ENCODE measurements around the gene CDC42EP5. TPM values are rescaled to one million over a fixed set of nuclear protein-coding genes. Genes with fewer than 3 reads are reported as not detected.
A peak's percentile ranks its signal among the peaks of the same experiment; 100 is the strongest.

The CDC42EP5 gene
- total and polyA plus RNA-seq, 5 donors from 2014 or later = not detected

DNA sequence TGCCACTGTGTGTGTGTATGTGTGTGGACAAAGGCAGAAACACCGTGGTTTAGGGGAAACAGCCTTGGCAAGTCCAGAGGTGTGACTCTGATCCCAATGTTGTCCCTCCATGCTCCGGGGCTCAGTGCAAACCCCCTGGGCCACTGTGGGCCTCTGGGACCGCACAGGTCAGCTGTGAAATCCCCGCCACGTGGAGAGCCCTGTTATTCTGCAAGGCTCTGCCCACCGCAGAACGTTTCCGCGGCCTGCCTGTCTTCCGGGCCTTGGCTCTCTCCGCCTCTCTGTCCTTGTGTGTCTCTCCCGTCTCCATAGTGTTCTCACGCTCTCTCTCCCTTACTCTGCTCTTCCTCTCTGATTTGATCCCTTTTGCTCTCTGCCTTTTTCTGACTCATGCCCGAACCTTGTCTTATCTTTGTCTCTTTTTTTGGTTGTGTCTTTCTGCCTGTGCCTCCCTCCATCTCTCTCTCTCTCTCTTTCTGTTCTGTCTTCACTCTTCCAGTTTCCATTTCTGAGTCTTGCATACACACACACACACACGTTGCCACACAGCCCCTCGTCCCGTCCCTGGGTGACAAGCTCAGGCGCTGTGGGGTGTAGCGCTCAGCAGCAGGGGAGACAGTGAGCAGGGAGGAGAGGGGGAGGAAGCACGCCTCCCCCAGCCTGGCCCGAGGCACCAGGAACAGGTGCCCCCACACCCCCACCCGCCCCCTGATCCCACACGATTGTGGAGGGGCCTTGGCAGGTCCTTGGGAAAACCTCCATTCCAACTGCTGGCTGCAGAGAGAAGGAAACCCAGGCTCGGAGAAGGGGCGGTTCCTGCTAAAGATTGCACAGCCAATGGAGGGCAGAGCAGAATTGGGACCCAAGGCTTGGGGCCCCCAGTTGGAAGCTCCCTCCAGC is 54.8 kb downstream of the CDC42EP5 start:
- Mint-ChIP-seq H3K27me3 (peaks cover 10% of the 10 kb centered on the region), H3K27ac (peak overlapping the region in 1 of 3 donors; percentile 18)
- DNase-seq = peak in 1 of 3 donors; percentile 53

GRCh38 chr19:54416695-54417491 is 56.2 kb downstream of the CDC42EP5 start:
- DNase-seq = no peak
- peaks cover 10% of the 10 kb centered on the region for H3K27me3 Mint-ChIP-seq
- Histone ChIP-seq H3K36me3 (ENCODE audit: control insufficient read depth, insufficient read depth, low read length) (no peaks in the 10 kb centered on the region), H3K27me3 (ENCODE audit: control insufficient read depth, insufficient read depth, low read length) (peaks cover 14% of the 10 kb centered on the region), H3K9me3 (ENCODE audit: control insufficient read depth in 2 of 2, low read length in 2 of 2) (no peaks in the 10 kb centered on the region), H3K4me3 (ENCODE audit: low read depth, low read length) (no peak overlapping the region), H3K27ac (ENCODE audit: insufficient read depth, low read length, poor library complexity, severe bottlenecking) (no peak overlapping the region), H3K4me1 (ENCODE audit: control insufficient read depth, insufficient read depth, low read length, poor library complexity, severe bottlenecking) (peaks cover 7% of the 10 kb centered on the region)
- ATAC-seq (ENCODE audit: low read depth in 2 of 2) = no peak
- peak overlapping the region in 1 of 4 donors; percentile 3 for H3K4me3 Mint-ChIP-seq
- H3K4me1 Mint-ChIP-seq = peaks cover 0 to 25% (median 10%) of the 10 kb centered on the region in 4 donors
- H3K36me3 Mint-ChIP-seq = peaks cover 9% of the 10 kb centered on the region
- H3K9me3 Mint-ChIP-seq = peaks cover 0 to 4% (median 2%) of the 10 kb centered on the region in 7 donors
- H3K27ac Mint-ChIP-seq = no peak overlapping the region

More for the DNA sequence above, 54.8 kb downstream of the CDC42EP5 start:
- Histone ChIP-seq H3K27me3 (ENCODE audit: control insufficient read depth, insufficient read depth, low read length) (peaks cover 14% of the 10 kb centered on the region), H3K27ac (ENCODE audit: insufficient read depth, low read length, poor library complexity, severe bottlenecking) (no peak overlapping the region), H3K4me1 (ENCODE audit: control insufficient read depth, insufficient read depth, low read length, poor library complexity, severe bottlenecking) (peaks cover 7% of the 10 kb centered on the region), H3K4me3 (ENCODE audit: low read depth, low read length) (peak overlapping the region; percentile 13), H3K9me3 (ENCODE audit: control insufficient read depth in 2 of 2, low read length in 2 of 2) (no peaks in the 10 kb centered on the region), H3K36me3 (ENCODE audit: control insufficient read depth, insufficient read depth, low read length) (no peaks in the 10 kb centered on the region)
- peaks cover 9% of the 10 kb centered on the region for H3K36me3 Mint-ChIP-seq
- peak; percentile 42 to 47 for ATAC-seq (ENCODE audit: low read depth in 2 of 2)
- H3K4me1 Mint-ChIP-seq = peaks cover 0 to 25% (median 10%) of the 10 kb centered on the region in 4 donors
- H3K4me3 Mint-ChIP-seq = peak overlapping the region in 2 of 4 donors; percentile 0 to 59
- H3K9me3 Mint-ChIP-seq = peaks cover 0 to 4% (median 2%) of the 10 kb centered on the region in 7 donors

- Mint-ChIP-seq H3K36me3 (peaks cover 9% of the 10 kb centered on the region), H3K27ac (peak overlapping the region in 1 of 3 donors; percentile 57), H3K4me1 (peaks cover 0 to 25% (median 10%) of the 10 kb centered on the region in 4 donors), H3K9me3 (peaks cover 0 to 4% (median 3%) of the 10 kb centered on the region in 7 donors), H3K27me3 (peaks cover 10% of the 10 kb centered on the region), H3K4me3 (peak overlapping the region in 1 of 4 donors; percentile 38)
- Histone ChIP-seq H3K4me1 (ENCODE audit: control insufficient read depth, insufficient read depth, low read length, poor library complexity, severe bottlenecking) (peaks cover 7% of the 10 kb centered on the region), H3K27me3 (ENCODE audit: control insufficient read depth, insufficient read depth, low read length) (peaks cover 14% of the 10 kb centered on the region), H3K9me3 (ENCODE audit: control insufficient read depth in 2 of 2, low read length in 2 of 2) (no peaks in the 10 kb centered on the region), H3K4me3 (ENCODE audit: low read depth, low read length) (no peak overlapping the region), H3K36me3 (ENCODE audit: control insufficient read depth, insufficient read depth, low read length) (no peaks in the 10 kb centered on the region), H3K27ac (ENCODE audit: insufficient read depth, low read length, poor library complexity, severe bottlenecking) (no peak overlapping the region)
- no peak for DNase-seq
- ATAC-seq (ENCODE audit: low read depth in 2 of 2) = no peak
Measured at GRCh38 chr19:54415901-54416673, 57.0 kb downstream of the CDC42EP5 start.

DNA sequence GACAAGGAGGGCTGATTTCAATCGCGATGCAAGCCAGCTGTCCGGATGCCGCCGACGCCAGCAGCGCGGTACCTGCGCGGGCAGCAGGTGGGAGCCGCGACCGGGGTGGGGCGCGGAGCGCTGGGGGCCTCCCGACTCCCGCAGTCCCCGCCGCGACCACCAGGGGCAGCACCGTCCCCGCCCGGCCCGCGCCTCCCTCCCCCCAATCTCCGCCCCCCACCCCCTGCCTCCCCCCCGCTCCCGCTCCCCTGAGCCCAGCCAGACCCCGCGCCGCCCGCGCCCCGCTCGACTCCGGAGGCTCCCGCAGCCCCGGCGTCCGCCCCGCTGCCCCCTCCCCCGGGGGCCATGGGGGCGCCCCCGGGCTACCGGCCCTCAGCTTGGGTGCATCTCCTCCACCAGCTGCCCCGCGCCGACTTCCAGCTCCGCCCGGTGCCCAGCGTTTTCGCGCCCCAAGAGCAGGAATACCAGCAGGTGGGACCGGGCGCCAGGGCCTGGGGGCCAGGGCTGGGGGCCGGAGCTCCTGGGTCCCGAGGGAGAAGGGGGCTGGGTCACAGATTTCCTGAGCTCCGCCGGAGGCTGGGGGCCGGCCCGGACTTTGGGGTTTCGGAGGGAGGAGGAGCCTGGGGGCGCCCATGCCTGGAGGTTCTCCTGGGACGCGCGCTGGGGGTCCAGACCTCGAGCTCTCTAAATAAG is 57.7 kb downstream of the CDC42EP5 start, which contains the start of gene TTYH1:
TSS of gene TTYH1 (plus strand) at position 257 of the 693 bp plus-strand sequence. CDS start at position 346, 89 bp downstream.
- Mint-ChIP-seq H3K36me3 (peaks cover 9% of the 10 kb centered on the region), H3K27me3 (peaks cover 10% of the 10 kb centered on the region), H3K27ac (peak within 1 kb of the TSS in 1 of 3 donors; percentile 57), H3K4me3 (peak within 1 kb of the TSS in 1 of 4 donors; percentile 43), H3K4me1 (peaks cover 0 to 25% (median 10%) of the 10 kb centered on the region in 4 donors), H3K9me3 (peaks cover 0 to 4% (median 3%) of the 10 kb centered on the region in 7 donors)
- DNase-seq (no peak), ATAC-seq (ENCODE audit: low read depth in 2 of 2) (peak in 1 of 2 donors; percentile 35)
- no peak within 1 kb of the TSS for H3K27ac ChIP-seq (ENCODE audit: insufficient read depth, low read length, poor library complexity, severe bottlenecking)
- peaks cover 7% of the 10 kb centered on the region for H3K4me1 ChIP-seq (ENCODE audit: control insufficient read depth, insufficient read depth, low read length, poor library complexity, severe bottlenecking)
- no peaks in the 10 kb centered on the region for H3K36me3 ChIP-seq (ENCODE audit: control insufficient read depth, insufficient read depth, low read length)
- H3K9me3 ChIP-seq (ENCODE audit: control insufficient read depth in 2 of 2, low read length in 2 of 2) = no peaks in the 10 kb centered on the region
- peaks cover 14% of the 10 kb centered on the region for H3K27me3 ChIP-seq (ENCODE audit: control insufficient read depth, insufficient read depth, low read length)
- H3K4me3 ChIP-seq (ENCODE audit: low read depth, low read length) = no peak within 1 kb of the TSS

Other genes with a start within 250 kb of the CDC42EP5 start
- gene LILRA6, start 230.5 kb downstream of the CDC42EP5 start, total RNA-seq = not detected
- under 1 TPM in 2 of 4 donors, not detected in 2; 0.11 to 0.13 TPM for gene LILRA6, start 230.5 kb downstream of the CDC42EP5 start, polyA plus RNA-seq
- not detected for gene LILRB5, start 216.0 kb downstream of the CDC42EP5 start, total RNA-seq
- not detected for gene LILRB5, start 216.0 kb downstream of the CDC42EP5 start, polyA plus RNA-seq
- not detected for gene LILRB2, start 192.2 kb downstream of the CDC42EP5 start, total RNA-seq
- gene LILRB2, start 192.2 kb downstream of the CDC42EP5 start, polyA plus RNA-seq = under 1 TPM in 1 of 4 donors, not detected in 3; 0.24 TPM
- gene LILRA5, start 160.1 kb downstream of the CDC42EP5 start, total RNA-seq = not detected
- gene LILRA5, start 160.1 kb downstream of the CDC42EP5 start, polyA plus RNA-seq = under 1 TPM in 1 of 4 donors, not detected in 3; 0.67 TPM
- gene LILRA4, start 134.1 kb downstream of the CDC42EP5 start, total RNA-seq = not detected
- gene LILRA4, start 134.1 kb downstream of the CDC42EP5 start, polyA plus RNA-seq = not detected
- gene LAIR1, start 108.4 kb downstream of the CDC42EP5 start, total RNA-seq = 33.2 TPM
- 10 to 100 TPM; 39.3 to 61.8 (median 45.3) TPM for gene LAIR1, start 108.4 kb downstream of the CDC42EP5 start, polyA plus RNA-seq
- not detected for gene TTYH1, start 57.8 kb downstream of the CDC42EP5 start, total RNA-seq
- under 1 TPM in 3 of 4 donors, not detected in 1; 0.17 to 1.00 (median 0.31) TPM for gene TTYH1, start 57.8 kb downstream of the CDC42EP5 start, polyA plus RNA-seq
- 558 TPM for gene LENG8, start 24.1 kb downstream of the CDC42EP5 start, total RNA-seq
- gene LENG8, start 24.1 kb downstream of the CDC42EP5 start, polyA plus RNA-seq = 1 to 10 TPM; 3.9 to 8.6 (median 6.1) TPM
- 3.9 TPM for gene LENG9, start 9.5 kb downstream of the CDC42EP5 start, total RNA-seq
- gene LENG9, start 9.5 kb downstream of the CDC42EP5 start, polyA plus RNA-seq = under 1 TPM in 3 of 4 donors, not detected in 1; 0.21 to 0.73 (median 0.33) TPM
- 62.2 TPM for gene LAIR2, start 29.5 kb upstream of the CDC42EP5 start, total RNA-seq
- 100 to 1,000 TPM; 123 to 365 (median 158) TPM for gene LAIR2, start 29.5 kb upstream of the CDC42EP5 start, polyA plus RNA-seq
- not detected for gene LILRA2, start 100.5 kb upstream of the CDC42EP5 start, total RNA-seq
- under 1 TPM in 2 of 4 donors, not detected in 2; 0.18 to 0.64 TPM for gene LILRA2, start 100.5 kb upstream of the CDC42EP5 start, polyA plus RNA-seq
- gene LILRA1, start 120.3 kb upstream of the CDC42EP5 start, total RNA-seq = not detected
- under 1 TPM in 1 of 4 donors, not detected in 3; 0.10 TPM for gene LILRA1, start 120.3 kb upstream of the CDC42EP5 start, polyA plus RNA-seq
- not detected for gene LILRB1, start 157.2 kb upstream of the CDC42EP5 start, total RNA-seq
- under 1 TPM in 2 of 4 donors, not detected in 2; 0.10 to 0.14 TPM for gene LILRB1, start 157.2 kb upstream of the CDC42EP5 start, polyA plus RNA-seq
- not detected for gene LILRB4, start 189.7 kb upstream of the CDC42EP5 start, total RNA-seq
- gene LILRB4, start 189.7 kb upstream of the CDC42EP5 start, polyA plus RNA-seq = not detected